Activated T-cell treated with anti-CD3 and anti-CD28 coated beads, Interleukin-2, amount 50 U/mL, for 4 hours (primary cell): ENCODE measurements around the gene RXRA. TPM values are rescaled to one million over a fixed set of nuclear protein-coding genes. Genes with fewer than 3 reads are reported as not detected.
A peak's percentile ranks its signal among the peaks of the same experiment; 100 is the strongest.

ENCODE experiments used
- ATAC-seq, 2 donors: fragments of 200-7000 bp; cut with Tn5 transposase; one replicate each; pipeline ENCODE4 v1.10.0; 2021
- DNase-seq: peaks from one replicate; pipeline ENCODE4 v3.0.0-alpha.2; 2020
- H3K27me3 Mint-ChIP-seq: one replicate; pipeline ENCODE4 v1.8.0; 2021; ENCODE audit warnings: low read depth, mixed read lengths
- H3K36me3 Mint-ChIP-seq: one replicate; pipeline ENCODE4 v1.8.0; 2022; ENCODE audit warnings: mixed read lengths; ENCODE audit not compliant: insufficient read depth
- H3K4me1 Mint-ChIP-seq: one replicate; pipeline ENCODE4 v1.8.0; 2021; ENCODE audit warnings: low read depth, mixed read lengths
- H3K4me3 Mint-ChIP-seq: one replicate; pipeline ENCODE4 v1.8.0; 2021; ENCODE audit warnings: mild to moderate bottlenecking, moderate library complexity, mixed read lengths
- H3K9me3 Mint-ChIP-seq: one replicate; pipeline ENCODE4 v1.8.0; 2021; ENCODE audit warnings: mixed read lengths
- total RNA-seq, 3 donors: library from RNA; stranded (reverse); gene quantifications; one replicate each; pipeline ENCODE4 v1.2.1, GENCODE V29; 2021

The RXRA gene
- total RNA-seq, 3 donors from 2014 or later = 4.7 to 7.6 (median 4.7) TPM

DNA sequence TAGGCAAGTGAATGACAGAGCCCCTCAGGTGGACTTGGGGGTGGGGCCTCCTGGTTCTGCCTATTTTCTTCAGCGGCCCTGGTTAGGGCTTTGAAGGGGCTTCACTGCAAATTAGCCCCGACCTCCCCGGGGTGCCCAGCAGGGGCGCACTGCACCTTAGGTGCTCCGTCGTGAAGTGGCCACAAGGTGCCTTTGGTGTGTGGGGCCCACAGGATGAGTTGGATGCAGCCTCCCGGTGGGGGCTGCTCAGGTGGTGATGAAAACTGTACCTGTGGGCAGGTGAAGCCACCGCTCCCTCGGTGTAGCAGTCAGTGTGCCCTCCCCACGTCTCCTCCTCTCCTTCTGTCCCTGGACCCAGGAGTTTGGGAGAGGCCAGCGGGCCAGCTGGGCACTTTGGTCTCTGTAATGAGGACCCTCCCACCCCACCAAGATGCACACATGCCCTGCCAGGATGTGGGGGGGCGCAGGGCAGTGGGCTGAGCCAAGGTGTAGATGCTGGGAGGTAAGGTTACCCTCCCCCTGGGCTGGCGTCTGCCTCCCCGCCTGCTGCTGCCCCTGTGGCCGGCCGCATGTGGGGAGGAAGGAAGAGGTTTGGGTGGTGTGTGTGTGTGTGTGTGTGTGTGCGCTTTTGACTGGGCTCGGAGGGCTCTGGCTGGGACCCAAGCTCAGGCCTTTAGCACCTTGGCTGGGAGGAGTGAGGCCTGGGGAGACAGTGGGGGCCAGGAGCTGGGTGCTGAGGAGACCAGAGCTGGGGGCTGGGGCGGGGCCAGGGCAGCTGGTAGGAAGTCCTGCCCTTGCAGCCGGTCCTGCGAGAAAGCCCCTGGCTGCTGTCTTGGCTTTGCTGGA, 55.6 kb downstream of the RXRA start:
- Mint-ChIP-seq H3K36me3 (no peaks in the 10 kb centered on the region), H3K27me3 (no peaks in the 10 kb centered on the region), H3K4me1 (peaks cover 32% of the 10 kb centered on the region), H3K9me3 (no peaks in the 10 kb centered on the region), H3K4me3 (peak overlapping the region; percentile 11)
- ATAC-seq = peak; percentile 54 to 63
- DNase-seq = peak; percentile 26

DNA sequence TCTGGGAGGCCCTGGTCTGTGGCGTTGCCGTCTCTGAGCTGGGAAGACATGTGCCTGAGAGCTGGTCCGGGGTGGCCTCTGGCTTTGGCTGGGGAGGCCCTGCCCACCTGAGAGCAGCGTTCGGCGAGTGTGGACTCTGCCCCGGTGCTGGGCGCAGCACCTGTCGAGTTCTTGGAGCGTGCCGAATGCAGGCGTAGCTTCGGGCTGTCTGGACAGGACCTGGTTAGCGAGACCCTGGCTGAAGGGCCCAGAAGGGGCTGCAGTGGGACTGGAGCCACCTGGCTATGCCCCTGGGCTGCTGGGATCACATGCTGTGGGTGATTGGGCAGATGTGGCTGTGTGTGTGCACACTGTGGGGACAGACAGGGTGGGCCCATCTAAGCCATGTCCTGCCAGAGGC, 56.5 kb downstream of the RXRA start:
- Mint-ChIP-seq H3K27me3 (no peaks in the 10 kb centered on the region), H3K4me3 (no peak overlapping the region), H3K36me3 (no peaks in the 10 kb centered on the region), H3K9me3 (no peaks in the 10 kb centered on the region), H3K4me1 (peaks cover 29% of the 10 kb centered on the region)
- DNase-seq (no peak), ATAC-seq (no peak)

DNA sequence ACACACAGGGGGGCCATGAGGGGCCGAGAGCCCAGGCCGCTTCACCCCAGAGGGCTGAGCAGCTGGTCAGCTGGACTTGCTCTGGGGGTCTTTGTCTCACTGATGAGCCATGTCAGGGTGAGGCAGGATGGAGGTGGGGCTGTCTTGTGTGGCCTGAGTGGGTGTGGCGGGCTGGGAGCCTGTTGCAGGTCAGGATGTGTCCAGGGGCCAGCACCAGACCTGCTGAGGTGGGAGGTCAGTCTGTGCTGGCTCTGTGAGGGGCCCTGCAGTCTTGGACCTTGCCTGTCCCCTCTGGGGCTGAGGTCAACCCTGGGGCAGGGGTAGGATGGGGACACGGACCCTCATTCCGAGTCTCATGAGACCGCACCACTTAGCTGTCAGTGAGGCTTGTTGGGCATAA, 56.9 kb downstream of the RXRA start:
- Mint-ChIP-seq H3K27me3 (no peaks in the 10 kb centered on the region), H3K36me3 (no peaks in the 10 kb centered on the region), H3K4me3 (no peak overlapping the region), H3K4me1 (peaks cover 29% of the 10 kb centered on the region), H3K9me3 (no peaks in the 10 kb centered on the region)
- DNase-seq = no peak
- no peak for ATAC-seq

DNA sequence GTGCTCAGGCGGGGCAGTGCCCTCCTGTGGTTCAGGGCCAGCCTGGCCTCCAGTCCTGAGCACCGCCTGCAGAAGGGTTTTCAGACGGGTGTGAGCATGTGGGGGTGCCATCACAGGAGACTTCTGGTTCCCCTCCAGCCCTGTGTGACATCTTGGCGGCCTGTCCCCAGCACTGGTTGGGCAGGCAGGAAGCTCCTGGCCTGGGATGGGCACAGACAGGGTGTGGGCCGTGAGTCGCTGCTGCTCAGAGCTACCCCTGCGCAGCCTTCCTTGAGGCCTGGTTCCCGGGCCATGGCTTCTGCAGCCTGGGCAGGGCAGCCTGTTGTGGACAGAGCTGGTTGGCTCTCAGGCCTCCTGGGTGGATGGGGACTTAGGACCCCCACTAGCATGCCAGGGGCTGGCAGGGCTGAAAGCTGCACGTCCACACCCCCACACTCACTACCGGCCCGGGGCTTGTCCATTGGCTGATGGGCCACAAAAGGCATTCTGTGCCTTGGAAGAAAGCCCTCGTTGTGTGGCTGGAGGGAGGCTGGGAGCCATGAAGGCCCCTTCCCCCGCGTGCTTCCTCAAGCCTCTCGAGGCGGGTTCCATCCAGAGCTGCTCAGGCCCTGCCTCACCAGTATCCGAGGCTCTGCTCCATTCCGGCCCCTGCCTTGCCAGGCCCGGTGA, 58.7 kb downstream of the RXRA start:
- no peak for DNase-seq
- H3K27me3 Mint-ChIP-seq = no peaks in the 10 kb centered on the region
- H3K4me1 Mint-ChIP-seq = peaks cover 36% of the 10 kb centered on the region
- H3K4me3 Mint-ChIP-seq = no peak overlapping the region
- no peaks in the 10 kb centered on the region for H3K9me3 Mint-ChIP-seq
- ATAC-seq = no peak
- H3K36me3 Mint-ChIP-seq = no peaks in the 10 kb centered on the region

DNA sequence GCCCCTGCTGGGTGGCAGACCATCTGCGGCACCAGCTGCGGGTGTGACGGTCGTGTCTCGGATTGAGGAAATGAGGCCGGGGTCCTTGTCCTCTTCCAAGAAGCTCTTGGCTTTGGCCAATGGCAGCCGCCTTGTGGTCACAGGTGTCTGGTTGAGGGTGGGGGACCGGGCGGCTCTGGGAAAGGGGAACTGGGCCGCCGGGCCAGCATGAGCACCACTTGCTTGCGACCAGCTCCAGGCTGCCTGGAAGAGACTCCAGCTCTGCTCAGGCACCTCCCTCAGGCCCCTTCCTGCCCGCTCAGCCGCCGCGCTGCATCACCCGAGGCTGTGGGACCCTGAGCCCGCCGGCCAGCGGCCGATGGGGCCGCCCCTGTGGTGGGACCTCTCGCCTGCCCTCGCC, 59.7 kb downstream of the RXRA start:
- Mint-ChIP-seq H3K27me3 (no peaks in the 10 kb centered on the region), H3K36me3 (no peaks in the 10 kb centered on the region), H3K9me3 (no peaks in the 10 kb centered on the region), H3K4me1 (peaks cover 46% of the 10 kb centered on the region), H3K4me3 (no peak overlapping the region)
- DNase-seq (no peak), ATAC-seq (no peak)

DNA sequence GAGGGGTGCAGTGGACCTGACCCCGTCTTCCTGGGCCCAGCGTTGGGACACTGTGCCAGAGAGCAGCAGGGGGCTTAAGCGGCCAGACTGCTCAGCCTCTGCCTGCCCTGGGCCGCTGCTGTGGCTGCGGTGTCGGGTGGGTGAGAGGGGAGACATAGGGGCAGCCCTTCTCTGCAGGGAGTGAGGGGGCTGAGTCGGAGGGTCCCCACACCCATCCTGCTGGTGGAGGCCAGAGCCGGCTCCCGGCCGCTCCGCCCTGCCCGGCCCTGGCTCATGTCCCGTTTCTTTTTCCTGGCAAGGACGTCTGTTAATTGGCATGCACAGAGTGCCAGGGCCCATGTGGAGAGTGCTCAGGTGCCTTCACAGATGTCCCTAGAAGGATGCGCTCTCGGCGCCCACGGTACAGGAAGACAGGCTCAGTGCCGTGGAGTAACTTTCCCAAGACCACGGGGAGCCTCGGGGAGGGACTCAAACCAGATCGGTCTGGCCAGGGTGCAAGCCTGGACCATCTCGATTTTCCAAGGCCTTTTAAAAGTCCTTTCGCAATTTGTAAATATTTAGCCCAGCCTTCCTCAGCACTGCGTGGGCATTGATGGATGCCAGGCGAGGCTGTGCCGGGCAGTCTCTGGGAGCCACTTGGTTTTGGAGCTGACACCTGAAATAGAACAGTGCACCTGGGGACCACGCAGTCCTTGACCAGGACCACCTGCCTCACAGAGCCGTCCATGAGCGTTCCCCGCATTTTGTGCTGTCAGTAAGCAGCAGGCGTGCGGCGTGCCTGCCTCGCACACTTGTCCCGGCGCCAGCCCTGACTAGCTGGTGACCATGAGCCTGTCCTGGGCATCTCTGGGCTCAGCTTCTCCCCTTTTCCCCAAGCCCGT, 60.9 kb downstream of the RXRA start:
- ATAC-seq (no peak), DNase-seq (no peak)
- Mint-ChIP-seq H3K36me3 (no peaks in the 10 kb centered on the region), H3K4me1 (peaks cover 45% of the 10 kb centered on the region), H3K9me3 (no peaks in the 10 kb centered on the region), H3K27me3 (no peaks in the 10 kb centered on the region), H3K4me3 (no peak overlapping the region)

DNA sequence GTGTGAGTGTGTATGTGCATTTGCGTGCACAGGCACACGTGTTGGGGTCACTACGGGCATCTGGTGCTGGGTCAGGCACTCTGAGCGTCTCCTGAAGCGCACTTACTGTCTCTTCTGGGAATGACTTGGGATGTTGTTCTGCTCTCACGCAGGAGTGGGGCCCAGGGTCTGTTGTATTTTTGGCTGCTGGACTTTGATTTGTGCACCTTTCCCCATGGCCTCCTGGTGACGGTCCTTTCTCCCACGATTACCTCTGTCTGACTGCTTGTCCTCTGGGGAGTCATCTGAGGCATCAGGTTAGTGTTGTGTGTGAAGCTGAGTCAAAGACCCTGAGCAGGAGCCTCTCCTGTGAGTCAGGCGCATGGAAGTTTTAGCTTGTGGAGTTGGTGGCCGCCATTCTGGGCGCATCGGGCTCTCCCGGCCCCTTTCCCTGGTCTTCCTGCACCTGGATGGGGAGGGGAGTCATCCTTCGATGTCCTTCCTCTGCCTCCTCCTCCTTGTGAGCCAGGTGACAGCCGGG, 62.1 kb downstream of the RXRA start:
- no peak for ATAC-seq
- no peak overlapping the region for H3K4me3 Mint-ChIP-seq
- no peak for DNase-seq
- H3K36me3 Mint-ChIP-seq = no peaks in the 10 kb centered on the region
- H3K9me3 Mint-ChIP-seq = no peaks in the 10 kb centered on the region
- no peaks in the 10 kb centered on the region for H3K27me3 Mint-ChIP-seq
- peaks cover 44% of the 10 kb centered on the region for H3K4me1 Mint-ChIP-seq

DNA sequence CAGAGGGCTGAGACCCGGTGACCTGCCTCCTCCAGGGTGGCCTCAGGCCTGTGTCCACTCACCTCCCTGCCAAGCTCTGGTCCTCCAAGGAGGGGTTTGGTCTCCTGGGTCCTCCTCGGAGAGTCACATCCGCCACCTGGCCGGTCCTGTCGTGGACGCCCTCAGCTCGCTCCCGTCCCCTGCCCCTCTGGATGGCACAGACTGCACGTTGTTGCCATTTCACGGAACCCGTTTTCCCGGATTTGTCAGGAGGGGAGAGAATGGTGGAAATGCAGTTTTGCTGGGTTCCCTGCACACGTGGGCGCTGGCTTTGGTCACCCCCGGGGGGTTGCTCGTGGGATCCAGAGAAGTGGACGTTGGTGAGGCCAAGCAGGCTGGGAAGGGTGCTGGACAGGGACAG, 62.7 kb downstream of the RXRA start:
- peaks cover 50% of the 10 kb centered on the region for H3K4me1 Mint-ChIP-seq
- no peaks in the 10 kb centered on the region for H3K36me3 Mint-ChIP-seq
- DNase-seq (no peak), ATAC-seq (no peak)
- no peak overlapping the region for H3K4me3 Mint-ChIP-seq
- H3K27me3 Mint-ChIP-seq = no peaks in the 10 kb centered on the region
- peaks cover 2% of the 10 kb centered on the region for H3K9me3 Mint-ChIP-seq

DNA sequence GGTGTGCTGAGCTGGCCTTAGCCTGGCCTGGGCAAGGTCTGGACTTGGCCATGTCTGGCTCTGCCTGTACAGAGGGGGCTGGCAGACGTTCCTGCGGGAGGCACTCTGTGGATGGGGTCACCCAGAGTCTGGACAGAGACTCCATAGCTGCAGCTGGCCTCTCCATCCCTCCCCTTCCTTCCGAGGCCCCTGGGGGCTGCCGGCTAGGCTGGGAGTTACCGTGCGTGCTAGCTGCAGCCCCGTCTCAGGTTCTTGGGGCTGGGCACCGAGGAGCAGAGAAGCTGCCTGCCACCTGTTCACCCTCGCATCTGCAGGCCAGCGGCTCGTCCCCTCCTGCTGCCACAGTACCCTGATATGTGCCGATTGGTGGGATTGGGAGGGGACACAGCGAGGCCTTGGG, 63.4 kb downstream of the RXRA start:
- DNase-seq (no peak), ATAC-seq (no peak)
- H3K36me3 Mint-ChIP-seq = no peaks in the 10 kb centered on the region
- H3K27me3 Mint-ChIP-seq = no peaks in the 10 kb centered on the region
- peaks cover 53% of the 10 kb centered on the region for H3K4me1 Mint-ChIP-seq
- H3K9me3 Mint-ChIP-seq = peaks cover 5% of the 10 kb centered on the region
- H3K4me3 Mint-ChIP-seq = no peak overlapping the region

DNA sequence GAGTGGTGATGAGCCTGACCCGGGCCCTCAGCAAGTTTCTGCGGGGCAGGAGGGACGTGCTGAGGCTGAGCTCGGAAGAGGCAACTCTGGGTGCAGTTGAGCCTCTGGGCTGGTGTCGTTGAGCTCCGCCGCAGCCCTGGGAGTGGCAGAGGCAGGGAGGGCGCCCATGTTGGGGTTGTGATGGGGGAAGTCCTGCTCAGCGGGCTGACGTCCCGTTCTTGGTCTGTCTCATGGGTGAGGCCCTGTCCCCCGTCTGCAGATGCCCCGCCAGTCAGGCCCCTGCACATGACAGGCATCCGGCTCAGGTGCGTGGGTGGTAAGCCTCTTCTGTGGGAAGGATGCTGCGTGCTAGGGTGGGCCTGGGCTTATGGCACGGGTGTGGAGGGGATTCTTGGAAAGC, 64.3 kb downstream of the RXRA start:
- ATAC-seq = peak; percentile 72 to 73
- DNase-seq = peak; percentile 63
- Mint-ChIP-seq H3K27me3 (no peaks in the 10 kb centered on the region), H3K4me1 (peaks cover 58% of the 10 kb centered on the region), H3K4me3 (peak overlapping the region; percentile 79), H3K36me3 (no peaks in the 10 kb centered on the region), H3K9me3 (peaks cover 5% of the 10 kb centered on the region)

DNA sequence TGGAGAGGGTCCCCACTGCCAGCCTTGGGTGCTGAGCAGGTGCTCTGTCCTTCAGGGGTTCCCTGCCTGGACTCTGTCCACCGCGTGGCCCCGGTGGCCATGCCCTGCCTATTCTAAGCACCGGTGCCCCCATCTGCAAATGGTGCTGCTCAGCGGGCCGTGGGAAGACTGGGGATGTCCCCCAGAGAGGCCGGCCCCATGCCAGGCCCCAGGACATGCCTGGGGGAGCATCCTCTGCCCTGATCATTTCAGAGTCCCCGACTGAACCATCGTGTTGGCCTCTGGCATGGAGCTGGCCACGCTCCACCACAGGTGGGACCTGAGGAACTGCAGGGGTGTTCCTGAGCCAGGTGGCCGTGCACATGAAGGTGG, 64.7 kb downstream of the RXRA start:
- DNase-seq (no peak), ATAC-seq (peak; percentile 5 to 6)
- Mint-ChIP-seq H3K36me3 (no peaks in the 10 kb centered on the region), H3K4me3 (peak overlapping the region; percentile 79), H3K4me1 (peaks cover 61% of the 10 kb centered on the region), H3K27me3 (no peaks in the 10 kb centered on the region), H3K9me3 (peaks cover 5% of the 10 kb centered on the region)

DNA sequence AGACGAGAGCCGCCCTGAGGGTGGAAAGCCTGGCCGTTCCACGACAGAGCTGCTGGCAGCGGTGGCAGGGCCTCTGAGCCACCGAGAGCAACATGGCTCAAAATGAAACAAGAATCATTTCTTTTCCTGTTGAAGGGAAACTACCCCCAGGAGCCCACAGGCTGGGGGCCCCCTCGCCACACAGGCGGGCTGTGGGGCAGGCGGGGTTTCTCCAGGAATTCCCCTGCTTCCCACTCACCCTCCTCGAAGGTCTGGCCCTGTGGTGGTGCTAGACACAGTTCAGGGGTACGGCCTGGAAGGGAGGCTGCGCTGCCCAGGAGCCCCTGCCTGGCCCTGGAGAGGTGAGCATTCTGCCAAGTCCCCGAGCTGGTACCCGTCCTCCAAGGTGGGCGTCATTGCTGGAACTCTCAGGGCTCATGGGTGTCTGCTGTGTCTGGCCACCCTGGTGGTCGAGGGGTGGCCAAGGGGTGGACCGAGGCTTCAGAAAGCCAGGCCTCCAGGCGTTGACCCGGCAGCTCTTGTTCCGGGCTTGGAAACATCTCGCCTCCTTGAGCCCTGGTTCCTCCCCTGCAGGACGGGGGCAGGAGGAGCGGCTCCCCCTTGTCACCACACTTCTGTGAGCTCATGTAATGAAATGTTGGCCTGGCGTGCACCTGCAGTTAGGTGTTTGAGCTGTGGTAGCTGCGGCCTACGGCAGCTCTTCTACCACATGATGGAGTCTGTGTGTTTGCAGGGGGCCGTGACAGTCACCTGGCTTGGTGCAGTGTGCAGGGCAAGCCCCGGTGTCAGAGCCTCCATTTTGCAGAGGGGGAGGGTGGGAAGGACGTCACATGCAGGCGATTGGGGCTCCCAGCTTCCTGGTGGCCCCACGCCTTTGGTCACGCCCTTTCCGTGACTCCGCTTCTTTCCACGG, 65.3 kb downstream of the RXRA start:
- Mint-ChIP-seq H3K4me1 (peaks cover 65% of the 10 kb centered on the region), H3K4me3 (peak overlapping the region; percentile 79), H3K27me3 (no peaks in the 10 kb centered on the region), H3K9me3 (peaks cover 5% of the 10 kb centered on the region), H3K36me3 (no peaks in the 10 kb centered on the region)
- ATAC-seq = peak; percentile 78 to 80
- peak; percentile 57 for DNase-seq

DNA sequence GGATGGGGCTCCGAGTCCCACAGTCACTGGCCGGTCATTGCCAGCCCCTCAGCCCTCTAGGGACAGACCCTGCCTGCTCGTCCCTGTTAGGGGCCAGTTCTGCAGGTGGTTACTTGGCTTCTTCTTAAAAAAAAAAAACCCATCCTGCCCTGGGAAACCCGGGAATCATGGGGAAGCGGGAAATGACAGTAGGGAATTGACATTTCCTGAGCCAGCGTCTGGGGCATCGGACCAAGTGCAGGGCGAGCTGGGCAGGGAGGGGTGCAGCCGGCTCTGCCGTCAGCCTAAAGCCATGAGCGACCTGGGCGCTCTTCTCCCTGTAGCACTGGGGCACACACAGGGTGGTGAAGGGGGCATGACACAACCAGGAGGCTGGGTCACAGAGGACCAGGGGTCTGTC, 66.6 kb downstream of the RXRA start:
- DNase-seq (no peak), ATAC-seq (no peak)
- H3K27me3 Mint-ChIP-seq = no peaks in the 10 kb centered on the region
- H3K4me3 Mint-ChIP-seq = no peak overlapping the region
- peaks cover 5% of the 10 kb centered on the region for H3K9me3 Mint-ChIP-seq
- H3K36me3 Mint-ChIP-seq = no peaks in the 10 kb centered on the region
- peaks cover 76% of the 10 kb centered on the region for H3K4me1 Mint-ChIP-seq
